ENCODE measurements around the gene TRAK1.

The TRAK1 gene

DNA sequence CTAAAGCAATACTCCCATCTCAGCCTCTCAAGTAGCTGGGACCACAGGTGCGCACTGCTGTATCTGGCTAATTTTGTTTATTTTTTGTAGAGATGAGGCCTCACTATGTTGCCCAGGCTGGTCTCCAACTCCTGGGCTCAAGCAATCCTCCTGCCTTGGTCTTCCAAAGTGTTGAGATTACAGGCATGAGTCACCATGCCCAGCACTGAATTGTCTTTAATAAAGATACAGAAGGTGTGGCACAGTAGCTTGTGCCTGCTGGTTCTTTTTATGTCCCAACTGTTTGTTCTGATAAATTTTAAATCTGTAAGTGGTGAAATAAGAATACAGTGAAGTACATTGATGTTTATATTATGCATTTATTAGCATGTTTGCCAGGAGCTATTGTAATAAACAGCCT is 20.6 kb upstream of the TRAK1 start:
- H3K36me3 ChIP-seq (ENCODE audit: insufficient read depth, low read length) = no peaks in the 10 kb centered on the region
- peak overlapping the region; percentile 94 for H3K4me2 ChIP-seq (ENCODE audit: low read depth, low read length, poor library complexity, severe bottlenecking)
- peaks cover 30% of the 10 kb centered on the region for H4K20me1 ChIP-seq (ENCODE audit: insufficient read depth, low read length, poor library complexity, severe bottlenecking)
- no peaks in the 10 kb centered on the region for H3K9me3 ChIP-seq (ENCODE audit: insufficient read depth, low read depth, low read length)
- H3K79me2 ChIP-seq (ENCODE audit: insufficient read depth, low read length) = peaks cover 94% of the 10 kb centered on the region
- peak overlapping the region; percentile 71 for H3K9ac ChIP-seq (ENCODE audit: low read depth, low read length, poor library complexity, severe bottlenecking)
- H3K4me1 ChIP-seq (ENCODE audit: insufficient read depth, low read length, poor library complexity, severe bottlenecking) = peaks cover 59% of the 10 kb centered on the region
- TF ChIP-seq EZH2phosphoT487 (IDR thresholded peaks at IDR 0.05; ENCODE audit: borderline replicate concordance) = no peak
- TF ChIP-seq, protein P1, sequence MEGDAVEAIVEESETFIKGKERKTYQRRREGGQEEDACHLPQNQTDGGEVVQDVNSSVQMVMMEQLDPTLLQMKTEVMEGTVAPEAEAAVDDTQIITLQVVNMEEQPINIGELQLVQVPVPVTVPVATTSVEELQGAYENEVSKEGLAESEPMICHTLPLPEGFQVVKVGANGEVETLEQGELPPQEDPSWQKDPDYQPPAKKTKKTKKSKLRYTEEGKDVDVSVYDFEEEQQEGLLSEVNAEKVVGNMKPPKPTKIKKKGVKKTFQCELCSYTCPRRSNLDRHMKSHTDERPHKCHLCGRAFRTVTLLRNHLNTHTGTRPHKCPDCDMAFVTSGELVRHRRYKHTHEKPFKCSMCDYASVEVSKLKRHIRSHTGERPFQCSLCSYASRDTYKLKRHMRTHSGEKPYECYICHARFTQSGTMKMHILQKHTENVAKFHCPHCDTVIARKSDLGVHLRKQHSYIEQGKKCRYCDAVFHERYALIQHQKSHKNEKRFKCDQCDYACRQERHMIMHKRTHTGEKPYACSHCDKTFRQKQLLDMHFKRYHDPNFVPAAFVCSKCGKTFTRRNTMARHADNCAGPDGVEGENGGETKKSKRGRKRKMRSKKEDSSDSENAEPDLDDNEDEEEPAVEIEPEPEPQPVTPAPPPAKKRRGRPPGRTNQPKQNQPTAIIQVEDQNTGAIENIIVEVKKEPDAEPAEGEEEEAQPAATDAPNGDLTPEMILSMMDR (conservative IDR thresholded peaks at IDR 0.05; ENCODE audit: low read length) = no peak
- H3K9me2 ChIP-seq (replicated peaks; ENCODE audit: low read depth, low read length) = no peaks in the 10 kb centered on the region
- H3K4me3 ChIP-seq (ENCODE audit: low read length, poor library complexity, severe bottlenecking) = no peak overlapping the region
- H2AFZ ChIP-seq (ENCODE audit: low read length) = no peak overlapping the region
- H3K27me3 ChIP-seq (ENCODE audit: insufficient read depth, low read length, poor library complexity, severe bottlenecking) = no peaks in the 10 kb centered on the region
- H3F3A ChIP-seq (ENCODE audit: low read depth) = peaks cover 6% of the 10 kb centered on the region; the same call in 1 of the 2 replicates

DNA sequence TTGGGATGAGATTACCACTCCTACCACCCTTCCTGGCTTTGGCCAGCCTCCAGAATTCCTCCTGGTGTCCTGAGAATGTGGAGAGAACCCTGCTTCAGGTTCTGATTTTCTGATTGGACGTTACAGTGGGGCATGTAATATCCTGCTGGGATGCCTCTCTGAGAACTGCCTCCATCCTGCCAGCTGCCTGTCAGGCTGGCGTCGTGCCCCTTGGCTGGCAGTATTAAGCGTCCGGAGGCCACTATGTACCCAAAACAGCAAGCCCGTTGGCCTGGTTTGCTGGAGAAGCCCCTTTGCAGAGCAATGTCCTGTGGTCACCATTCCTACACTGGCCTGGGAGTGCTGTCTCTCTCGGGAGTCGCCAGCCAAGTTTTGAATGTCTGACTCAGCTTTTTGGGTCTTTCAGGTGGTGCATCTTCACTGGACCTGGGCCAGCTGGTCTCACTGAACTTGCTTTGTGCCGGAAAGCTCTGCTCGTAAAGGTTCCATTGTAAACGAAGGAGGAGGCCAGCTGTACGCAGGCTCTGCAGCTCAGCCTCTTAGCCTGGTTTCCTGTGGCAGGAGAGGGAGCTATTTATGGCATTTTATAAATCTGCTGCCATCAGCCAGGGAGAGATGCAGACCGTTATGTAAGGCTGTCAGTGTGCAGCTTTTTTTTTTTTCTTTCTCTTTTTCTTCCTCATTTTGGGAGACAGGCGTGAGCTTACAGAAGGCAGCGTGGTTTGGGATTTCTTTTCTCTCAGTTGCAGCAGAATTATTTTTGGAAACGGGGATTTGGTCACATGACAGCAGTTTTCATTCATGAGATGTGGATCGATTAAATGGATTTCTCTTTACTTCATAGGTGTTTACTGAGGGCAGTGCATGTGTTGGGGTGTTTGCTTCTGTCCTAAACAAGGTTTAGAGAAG is 19.0 kb upstream of the TRAK1 start:
- Histone ChIP-seq H3K27me3 (ENCODE audit: insufficient read depth, low read length, poor library complexity, severe bottlenecking) (no peaks in the 10 kb centered on the region), H3K36me3 (ENCODE audit: insufficient read depth, low read length) (no peaks in the 10 kb centered on the region), H3K4me2 (ENCODE audit: low read depth, low read length, poor library complexity, severe bottlenecking) (peak overlapping the region; percentile 94), H3K79me2 (ENCODE audit: insufficient read depth, low read length) (peaks cover 93% of the 10 kb centered on the region), H3K9me2 (replicated peaks; ENCODE audit: low read depth, low read length) (no peaks in the 10 kb centered on the region), H3K9ac (ENCODE audit: low read depth, low read length, poor library complexity, severe bottlenecking) (peak overlapping the region; percentile 71), H3F3A (ENCODE audit: low read depth) (peaks cover 6% of the 10 kb centered on the region; the same call in 1 of the 2 replicates), H3K4me1 (ENCODE audit: insufficient read depth, low read length, poor library complexity, severe bottlenecking) (peaks cover 50% of the 10 kb centered on the region), H3K9me3 (ENCODE audit: insufficient read depth, low read depth, low read length) (peaks cover 3% of the 10 kb centered on the region; the same call in 1 of the 2 replicates), H2AFZ (ENCODE audit: low read length) (no peak overlapping the region), H4K20me1 (ENCODE audit: insufficient read depth, low read length, poor library complexity, severe bottlenecking) (peaks cover 24% of the 10 kb centered on the region), H3K4me3 (ENCODE audit: low read length, poor library complexity, severe bottlenecking) (peak overlapping the region; percentile 69)
- TF ChIP-seq EZH2phosphoT487 (IDR thresholded peaks at IDR 0.05; ENCODE audit: borderline replicate concordance) = no peak
- TF ChIP-seq, protein P1 (conservative IDR thresholded peaks at IDR 0.05; ENCODE audit: low read length) = no peak

DNA sequence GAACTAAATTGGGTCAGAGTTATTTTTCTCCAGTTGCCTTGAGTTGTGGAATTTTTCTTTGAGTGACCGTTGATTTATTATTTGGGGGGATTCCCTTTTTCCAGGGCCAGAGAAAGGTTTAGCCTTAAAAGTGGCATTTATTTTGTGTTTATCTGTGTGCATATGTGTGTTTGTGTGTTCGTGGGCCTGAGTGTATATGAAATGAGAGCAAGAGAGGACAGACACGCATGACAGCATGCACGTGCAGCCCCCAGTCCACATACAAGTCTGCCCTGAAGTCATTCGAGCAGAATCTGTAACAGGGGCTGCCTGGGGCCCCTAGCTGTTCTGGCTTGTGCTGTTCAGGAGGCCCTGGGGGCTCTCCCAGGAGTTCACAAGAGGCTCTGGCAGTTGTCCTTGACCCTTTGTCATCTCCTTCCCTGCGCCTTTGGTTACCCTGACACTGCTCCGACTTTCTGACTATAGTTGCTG is 18.3 kb upstream of the TRAK1 start:
- no peak overlapping the region for H2AFZ ChIP-seq (ENCODE audit: low read length)
- H3K4me1 ChIP-seq (ENCODE audit: insufficient read depth, low read length, poor library complexity, severe bottlenecking) = peaks cover 50% of the 10 kb centered on the region
- peaks cover 3% of the 10 kb centered on the region; the same call in 1 of the 2 replicates for H3K9me3 ChIP-seq (ENCODE audit: insufficient read depth, low read depth, low read length)
- peaks cover 17% of the 10 kb centered on the region for H4K20me1 ChIP-seq (ENCODE audit: insufficient read depth, low read length, poor library complexity, severe bottlenecking)
- peak overlapping the region; percentile 69 for H3K4me3 ChIP-seq (ENCODE audit: low read length, poor library complexity, severe bottlenecking)
- H3K27me3 ChIP-seq (ENCODE audit: insufficient read depth, low read length, poor library complexity, severe bottlenecking) = no peaks in the 10 kb centered on the region
- peaks cover 93% of the 10 kb centered on the region for H3K79me2 ChIP-seq (ENCODE audit: insufficient read depth, low read length)
- H3K9ac ChIP-seq (ENCODE audit: low read depth, low read length, poor library complexity, severe bottlenecking) = peak overlapping the region; percentile 71
- no peak for TF ChIP-seq EZH2phosphoT487 (IDR thresholded peaks at IDR 0.05; ENCODE audit: borderline replicate concordance)
- TF ChIP-seq, protein P1 (conservative IDR thresholded peaks at IDR 0.05; ENCODE audit: low read length) = no peak
- H3K36me3 ChIP-seq (ENCODE audit: insufficient read depth, low read length) = no peaks in the 10 kb centered on the region
- H3K9me2 ChIP-seq (replicated peaks; ENCODE audit: low read depth, low read length) = no peaks in the 10 kb centered on the region
- H3F3A ChIP-seq (ENCODE audit: low read depth) = peaks cover 6% of the 10 kb centered on the region; the same call in 1 of the 2 replicates
- peak overlapping the region; percentile 94 for H3K4me2 ChIP-seq (ENCODE audit: low read depth, low read length, poor library complexity, severe bottlenecking)
